ENCODE measurements around the gene KRTAP5-8. TPM values are rescaled to one million over a fixed set of nuclear protein-coding genes. Genes with fewer than 3 reads are reported as not detected.

The KRTAP5-8 gene
- total and polyA plus RNA-seq, 2 donors (not counting 3 experiments of a cell fraction or from before 2014, with no cell fraction given): 0.17 TPM; not detected in 1

- Histone ChIP-seq H4K20me1 (replicated peaks; ENCODE audit: control insufficient read depth, extremely low read depth, insufficient read depth, low read length) (no peaks in the 10 kb centered on the region), H3K9me3 (replicated peaks; ENCODE audit: control insufficient read depth, insufficient read depth, low read length) (no peaks in the 10 kb centered on the region), H3K27me3 (ENCODE audit: control insufficient read depth in 2 of 2, insufficient read depth in 2 of 2, low read length in 2 of 2) (peaks cover 0 to 1% of the 10 kb centered on the region in 2 experiments), H3K4me1 (ENCODE audit: control insufficient read depth, extremely low read depth, insufficient read depth, low read length) (no peaks in the 10 kb centered on the region), H3K36me3 (ENCODE audit: control insufficient read depth in 2 of 2, extremely low read depth in 1 of 2, insufficient read depth in 2 of 2, low read length in 2 of 2) (no peaks in the 10 kb centered on the region), H3K27ac (ENCODE audit: insufficient read depth, low read depth, low read length) (no peak overlapping the region), H2AFZ (ENCODE audit: low read depth, low read length) (no peak overlapping the region), H3K79me2 (ENCODE audit: control insufficient read depth, insufficient read depth, low read length) (no peaks in the 10 kb centered on the region), H3K4me2 (ENCODE audit: insufficient read depth, low read length) (no peak overlapping the region), H3K9me1 (replicated peaks; ENCODE audit: control insufficient read depth, extremely low read depth, insufficient read depth, low read length) (no peaks in the 10 kb centered on the region), H3K4me3 (replicated peaks in 1 of 3; ENCODE audit: insufficient read depth in 1 of 3, low read depth in 1 of 3, low read length in 3 of 3) (no peak overlapping the region), H3K9ac (replicated peaks; ENCODE audit: extremely low read depth, insufficient read depth, low read length) (no peak overlapping the region)
- dilution Hi-C loops (cut with MboI; ENCODE audit: extremely low pct_ligation_motif_present, low sequenced_read_pairs): no loop called here
- POLR2A ChIA-PET: no interaction called here
- no peak for DNase-seq (ENCODE audit: low read depth, low spot score)
- no peak for TF ChIP-seq POLR2AphosphoS5 (IDR thresholded peaks at IDR 0.05; ENCODE audit: insufficient read depth, low read depth, low read length)
- no peak for FAIRE-seq
- CTCF ChIA-PET: interaction anchor here (0.9 kb wide), 1 partner anchor 8 kb away, joined by 3 read pairs; the partner anchor contains the start of gene KRTAP5-10
- intact Hi-C loops (cut with micrococcal nuclease): no loop called here
- BruUV-seq (replicated peaks): no TSS peak
Observed at GRCh38 chr11:71557257-71557656, 19.4 kb downstream of the KRTAP5-8 start.

GRCh38 chr11:71558996-71559395, 21.2 kb downstream of the KRTAP5-8 start:
- BruUV-seq (replicated peaks): no TSS peak
- no peaks in the 10 kb centered on the region for H3K9me1 ChIP-seq (replicated peaks; ENCODE audit: control insufficient read depth, extremely low read depth, insufficient read depth, low read length)

More at GRCh38 chr11:71558996-71559395, 21.2 kb downstream of the KRTAP5-8 start:
- Histone ChIP-seq H4K20me1 (replicated peaks; ENCODE audit: control insufficient read depth, extremely low read depth, insufficient read depth, low read length) (no peaks in the 10 kb centered on the region), H2AFZ (ENCODE audit: low read depth, low read length) (no peak overlapping the region), H3K27ac (ENCODE audit: insufficient read depth, low read depth, low read length) (no peak overlapping the region), H3K4me1 (ENCODE audit: control insufficient read depth, extremely low read depth, insufficient read depth, low read length) (no peaks in the 10 kb centered on the region), H3K4me3 (replicated peaks in 1 of 3; ENCODE audit: insufficient read depth in 1 of 3, low read depth in 1 of 3, low read length in 3 of 3) (no peak overlapping the region), H3K36me3 (ENCODE audit: control insufficient read depth in 2 of 2, extremely low read depth in 1 of 2, insufficient read depth in 2 of 2, low read length in 2 of 2) (no peaks in the 10 kb centered on the region), H3K9me3 (replicated peaks; ENCODE audit: control insufficient read depth, insufficient read depth, low read length) (no peaks in the 10 kb centered on the region), H3K9ac (replicated peaks; ENCODE audit: extremely low read depth, insufficient read depth, low read length) (no peak overlapping the region), H3K4me2 (ENCODE audit: insufficient read depth, low read length) (no peak overlapping the region), H3K27me3 (ENCODE audit: control insufficient read depth in 2 of 2, insufficient read depth in 2 of 2, low read length in 2 of 2) (peaks cover 0 to 5% of the 10 kb centered on the region in 2 experiments), H3K79me2 (ENCODE audit: control insufficient read depth, insufficient read depth, low read length) (no peaks in the 10 kb centered on the region)
- ChIA-PET CTCF (interaction anchor here (1.3 kb wide), 1 partner anchor 21 kb away, joined by 5 read pairs; no protein-coding TSS in a partner anchor), POLR2A (no interaction called here)
- FAIRE-seq (no peak), DNase-seq (ENCODE audit: low read depth, low spot score) (no peak)
- dilution Hi-C loops (cut with MboI; ENCODE audit: extremely low pct_ligation_motif_present, low sequenced_read_pairs): no loop called here
- intact Hi-C loops (cut with micrococcal nuclease): no loop called here
- TF ChIP-seq FOS (IDR thresholded peaks at IDR 0.05; ENCODE audit: borderline replicate concordance, insufficient read depth, low read length) (no peak), MYC (IDR thresholded peaks at IDR 0.05; ENCODE audit: low read depth, low read length) (no peak), POLR2AphosphoS5 (IDR thresholded peaks at IDR 0.05; ENCODE audit: insufficient read depth, low read depth, low read length) (no peak)
